GM18498 (cell line): ENCODE results near the gene PLEKHG3.

Source experiments
- ATAC-seq: cut with Tn5 transposase; IDR thresholded peaks from one replicate; pipeline ENCODE4 v1.9.1; 2021; ENCODE audit warnings: mild to moderate bottlenecking, moderate library complexity; ENCODE audit not compliant: unreplicated experiment

Gene PLEKHG3

DNA sequence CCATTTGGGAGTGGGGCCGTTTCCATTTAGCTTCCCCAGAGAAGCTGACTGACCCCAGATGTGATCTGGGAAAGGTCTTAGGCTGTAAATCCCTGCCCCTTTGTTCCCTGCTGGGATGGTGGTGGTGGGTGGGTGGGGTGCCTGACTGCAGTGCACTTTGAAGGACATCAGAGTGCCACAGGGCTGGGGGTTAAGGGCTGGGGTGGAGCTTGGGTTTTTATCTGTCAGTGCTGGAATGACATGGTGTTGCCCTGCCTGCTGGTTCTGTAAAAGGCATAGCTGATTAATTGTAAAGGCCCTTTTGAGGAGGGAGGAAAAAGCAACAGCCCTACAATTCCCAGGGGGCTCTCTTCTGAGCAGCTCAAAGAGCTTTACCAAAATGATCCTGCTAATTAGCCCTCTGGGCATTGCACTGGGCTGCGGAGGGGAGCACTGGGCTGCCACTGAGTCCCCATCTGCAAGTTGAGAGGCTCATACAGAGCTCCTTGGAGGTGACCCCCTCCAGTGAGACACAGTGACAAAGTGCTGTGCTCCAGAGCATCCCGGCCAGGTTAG is 21.1 kb downstream of the PLEKHG3 start:
- ATAC-seq, result no peak

DNA sequence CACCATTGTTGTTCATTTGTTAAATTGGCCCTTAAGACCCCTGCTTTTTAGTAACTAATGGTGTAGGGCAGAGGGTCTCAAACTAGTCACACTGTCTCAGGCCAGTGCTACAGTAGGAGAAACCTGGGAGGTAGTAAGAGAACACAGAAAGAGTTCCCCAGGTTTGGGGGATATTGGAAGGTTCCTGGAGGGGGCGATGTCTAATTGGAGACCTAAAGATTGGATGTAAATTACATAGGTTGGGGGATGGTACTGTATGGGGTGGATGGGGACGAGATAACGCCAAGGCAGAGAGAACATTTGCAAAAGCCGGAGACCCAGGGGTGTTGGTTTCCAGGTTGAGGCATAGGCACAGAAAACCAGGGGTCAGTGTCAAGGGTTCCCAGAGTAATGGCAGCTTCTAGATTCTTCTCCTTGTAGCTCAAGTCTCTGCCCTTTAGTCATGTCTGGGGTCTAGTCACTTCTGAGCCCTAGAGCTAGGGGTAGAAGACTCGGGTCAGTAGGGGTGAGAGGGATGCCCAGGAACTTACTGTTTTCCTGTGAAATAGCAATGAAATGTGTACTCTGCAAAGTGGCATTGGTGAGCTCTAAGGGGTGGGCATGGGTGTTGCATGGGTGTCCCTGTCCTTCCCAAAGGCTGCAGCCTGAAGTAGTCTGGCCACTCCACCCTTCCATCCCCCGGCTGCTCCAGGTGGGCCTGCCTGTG is 21.8 kb downstream of the PLEKHG3 start:
- no peak for ATAC-seq

DNA sequence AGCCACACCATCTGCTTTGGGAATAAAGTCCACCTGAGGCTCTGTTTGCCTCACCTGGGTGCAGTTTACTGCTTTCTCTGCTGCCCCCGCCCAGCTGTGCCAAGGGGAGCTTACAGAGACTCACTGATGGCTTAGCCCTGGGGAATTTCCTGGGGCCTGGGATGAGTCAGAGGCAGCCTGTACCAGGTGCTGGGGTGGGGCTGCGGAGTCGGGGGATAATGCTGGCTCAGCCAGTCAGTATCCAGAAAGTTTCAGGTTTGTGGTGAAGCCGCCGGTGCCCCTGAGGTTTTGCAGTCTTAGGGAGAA is 22.3 kb downstream of the PLEKHG3 start:
- ATAC-seq, result no peak

DNA sequence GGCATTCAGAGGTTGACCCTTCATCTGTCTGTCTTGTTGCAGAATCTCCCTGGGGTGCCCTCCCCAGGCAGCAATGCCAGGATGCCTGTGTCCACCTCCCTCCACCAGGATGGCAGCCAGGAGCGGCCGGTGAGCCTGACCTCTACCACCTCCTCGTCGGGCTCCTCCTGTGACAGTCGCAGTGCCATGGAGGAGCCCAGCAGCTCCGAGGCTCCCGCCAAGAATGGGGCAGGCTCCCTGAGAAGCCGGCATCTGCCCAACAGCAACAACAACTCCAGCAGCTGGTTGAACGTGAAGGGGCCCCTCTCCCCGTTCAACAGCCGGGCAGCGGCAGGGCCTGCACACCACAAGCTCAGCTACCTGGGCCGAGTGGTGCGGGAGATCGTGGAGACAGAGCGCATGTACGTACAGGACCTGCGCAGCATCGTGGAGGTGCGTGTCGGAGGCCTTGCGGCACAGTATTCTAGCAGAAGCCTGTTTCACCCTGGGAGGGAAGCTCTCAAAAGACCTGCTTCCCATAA is 23.4 kb downstream of the PLEKHG3 start:
- ATAC-seq, result no peak

DNA sequence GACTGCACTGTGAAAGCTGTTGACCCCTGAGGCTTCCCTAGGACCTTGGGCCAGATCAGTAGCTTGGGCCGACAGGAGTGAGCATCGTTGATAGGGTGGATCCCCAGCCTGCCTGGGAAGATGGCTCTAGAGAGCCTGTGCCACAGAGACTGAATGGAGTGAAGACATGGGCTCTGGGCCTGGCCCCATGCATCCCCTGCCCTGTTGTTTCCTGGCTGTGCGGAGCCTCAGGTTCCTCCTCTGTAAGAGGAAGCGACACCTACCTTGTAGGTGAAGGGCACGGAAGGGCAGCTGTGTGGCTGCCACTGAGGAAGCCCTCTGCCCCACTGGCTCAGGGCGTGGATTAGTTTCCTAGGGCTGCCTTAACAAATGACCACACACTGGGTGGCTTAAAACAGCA is 23.9 kb downstream of the PLEKHG3 start:
- no peak for ATAC-seq

DNA sequence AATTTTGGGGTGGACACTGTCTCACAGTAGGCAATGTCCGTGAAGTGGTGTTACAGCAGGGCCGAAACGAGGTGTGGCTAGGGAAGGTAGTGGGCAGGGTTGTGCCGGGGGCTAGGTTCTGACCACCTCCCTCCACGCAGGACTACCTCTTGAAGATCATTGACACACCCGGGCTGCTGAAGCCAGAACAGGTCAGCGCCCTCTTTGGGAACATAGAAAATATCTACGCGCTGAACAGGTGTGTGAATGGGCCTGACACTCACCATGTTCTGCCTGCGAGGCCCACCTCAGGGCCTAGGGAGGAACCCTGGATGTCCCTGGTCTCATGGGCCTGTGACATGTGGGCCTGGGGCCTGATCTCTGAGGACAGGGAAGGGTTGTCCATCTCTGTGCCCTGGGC is 24.6 kb downstream of the PLEKHG3 start:
- ATAC-seq, result no peak

DNA sequence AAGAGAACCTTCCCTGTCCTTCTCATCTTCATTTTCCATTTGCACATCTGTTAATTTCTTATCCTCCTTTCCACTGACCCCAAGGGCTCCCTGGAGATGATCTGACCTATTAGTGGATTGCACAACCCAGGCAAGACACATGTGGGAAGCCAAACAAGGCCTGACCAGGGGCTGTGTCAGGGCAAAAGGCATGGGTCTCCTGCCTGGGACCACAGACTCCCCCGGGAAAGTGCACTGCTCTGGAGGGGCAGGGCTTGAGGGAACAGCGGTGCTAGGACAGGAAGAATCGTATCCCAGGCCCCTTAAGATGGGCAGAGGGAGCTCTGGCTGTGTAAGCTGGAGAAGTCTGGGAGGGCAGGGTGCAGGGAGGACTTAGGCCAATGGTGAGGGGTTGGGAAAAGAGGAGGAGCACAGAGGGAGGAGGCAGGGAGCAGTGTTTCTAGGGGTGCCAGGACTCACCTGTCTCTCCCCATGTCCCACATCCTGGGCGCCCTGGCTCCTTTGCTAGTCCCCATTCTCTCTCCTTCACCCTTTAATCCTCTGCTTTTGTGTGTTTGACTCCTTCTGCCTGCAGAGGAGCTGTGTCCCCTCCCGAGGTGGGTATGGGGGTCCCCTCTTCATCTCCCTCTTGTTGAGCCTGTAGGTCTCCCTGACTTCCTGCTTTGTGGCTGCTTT is 25.3 kb downstream of the PLEKHG3 start:
- ATAC-seq, result no peak

DNA sequence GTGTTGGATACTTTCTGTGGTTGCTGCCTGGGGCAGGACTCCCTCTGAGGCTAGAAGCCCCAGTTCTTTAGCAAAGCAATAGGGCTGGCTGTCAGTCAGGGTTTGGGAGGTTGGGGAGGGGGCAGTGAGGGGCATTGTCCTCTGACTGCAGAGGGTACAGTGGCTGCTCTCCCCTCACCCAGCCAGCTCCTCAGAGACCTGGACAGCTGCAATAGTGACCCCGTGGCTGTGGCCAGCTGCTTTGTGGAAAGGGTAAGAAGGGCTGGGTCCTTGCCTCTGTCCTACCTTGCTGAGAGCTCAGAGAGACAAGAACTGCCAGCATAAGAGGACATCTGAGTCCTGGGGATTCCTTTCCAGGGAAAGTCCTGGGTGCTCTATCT is 25.8 kb downstream of the PLEKHG3 start:
- no peak for ATAC-seq

DNA sequence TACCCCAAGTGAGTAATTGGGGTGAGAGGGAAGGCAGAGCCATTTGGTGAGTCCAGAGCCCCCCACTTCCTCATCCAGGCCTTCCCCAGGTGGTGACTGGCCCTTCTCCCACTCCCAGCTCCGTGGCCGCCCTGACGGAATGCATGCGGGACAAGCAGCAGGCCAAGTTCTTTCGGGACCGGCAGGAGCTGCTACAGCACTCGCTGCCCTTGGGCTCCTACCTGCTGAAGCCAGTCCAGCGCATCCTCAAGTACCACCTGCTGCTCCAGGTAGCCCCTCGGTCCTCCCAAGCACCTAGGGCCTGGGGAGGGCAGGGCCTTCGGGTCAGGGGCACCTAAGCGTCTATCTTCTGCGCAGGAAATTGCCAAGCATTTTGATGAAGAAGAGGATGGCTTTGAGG is 26.5 kb downstream of the PLEKHG3 start:
- no peak for ATAC-seq

DNA sequence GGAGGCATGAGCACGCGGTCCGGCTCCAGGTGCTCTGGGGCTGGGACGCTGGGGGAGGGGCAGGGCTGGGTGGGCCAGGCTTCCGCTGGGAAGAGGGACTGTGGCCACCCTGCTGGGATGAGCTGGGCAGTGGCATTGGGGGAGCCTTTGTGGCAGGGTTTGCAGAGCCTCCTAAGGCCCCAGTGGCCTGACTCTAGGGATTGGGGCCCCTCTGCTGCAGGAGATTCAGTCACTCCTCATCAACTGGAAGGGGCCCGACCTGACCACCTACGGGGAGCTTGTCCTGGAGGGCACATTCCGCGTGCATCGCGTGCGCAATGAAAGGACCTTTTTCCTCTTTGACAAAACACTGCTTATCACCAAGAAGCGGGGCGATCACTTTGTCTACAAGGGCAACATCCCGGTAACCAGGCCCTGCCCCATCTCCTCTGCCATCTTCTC is 26.9 kb downstream of the PLEKHG3 start:
- no peak for ATAC-seq

DNA sequence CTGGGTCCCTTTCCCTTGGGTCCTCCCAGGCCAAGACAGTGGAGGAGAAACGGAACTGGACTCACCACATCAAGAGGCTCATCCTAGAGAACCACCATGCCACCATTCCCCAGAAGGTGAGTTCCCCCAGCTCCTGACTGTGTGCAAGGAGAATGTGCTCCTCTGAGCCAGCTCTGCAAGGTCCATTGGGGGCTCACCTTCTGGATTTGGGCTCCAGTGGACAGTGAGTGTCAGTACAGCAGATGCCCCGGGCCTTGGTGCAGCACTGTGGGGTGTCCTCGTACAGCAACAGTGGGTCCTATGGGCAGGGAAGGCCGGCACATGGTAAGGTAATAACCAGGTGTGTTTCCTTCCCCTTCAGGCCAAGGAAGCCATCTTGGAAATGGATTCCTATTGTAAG is 27.8 kb downstream of the PLEKHG3 start:
- no peak for ATAC-seq

DNA sequence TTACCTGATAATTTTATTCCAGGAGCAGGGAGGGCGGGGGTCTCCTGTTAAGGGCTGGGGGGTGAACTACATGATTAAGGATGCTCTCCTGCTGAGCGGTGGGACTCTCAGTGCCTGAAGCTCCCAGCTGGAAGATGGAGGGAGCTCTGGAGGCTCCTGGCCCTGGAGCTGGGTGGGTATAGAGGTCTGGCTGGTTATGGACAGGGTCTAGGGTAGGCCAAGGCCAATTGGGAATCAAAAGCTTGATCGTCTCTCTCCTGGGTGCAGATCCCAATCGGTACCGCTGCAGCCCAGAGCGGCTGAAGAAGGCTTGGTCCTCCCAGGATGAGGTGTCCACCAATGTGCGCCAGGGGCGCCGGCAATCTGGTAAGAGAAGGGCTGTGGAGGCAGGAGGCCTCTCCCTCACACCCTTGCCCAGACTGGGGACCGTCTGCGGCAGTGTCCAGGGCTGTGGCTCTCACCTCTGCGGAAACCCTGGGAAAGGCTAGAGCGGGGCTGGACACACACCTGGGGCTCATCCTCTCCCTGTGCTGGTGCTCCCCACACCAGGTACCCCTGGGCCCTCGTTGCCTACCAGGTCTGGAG is 28.4 kb downstream of the PLEKHG3 start:
- no peak for ATAC-seq

DNA sequence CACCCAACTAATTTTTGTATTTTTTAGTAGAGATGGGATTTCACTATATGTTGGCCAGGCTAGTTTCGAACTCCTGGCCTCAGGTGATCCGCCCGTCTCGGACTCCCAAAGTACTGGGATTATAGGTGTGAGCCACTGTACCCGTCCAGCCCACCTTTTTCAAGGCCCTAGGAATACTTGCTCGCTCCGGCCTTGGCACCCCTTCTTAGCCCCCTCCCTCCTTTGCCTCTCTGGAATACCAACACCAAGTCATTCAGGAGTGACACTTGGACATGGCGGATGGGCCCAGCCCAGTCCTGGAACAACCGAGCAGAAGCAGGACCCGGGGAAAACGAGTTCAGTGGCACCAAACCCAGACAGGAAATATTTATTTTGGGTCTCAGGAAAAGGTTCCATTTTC is 29.1 kb downstream of the PLEKHG3 start:
- no peak for ATAC-seq

DNA sequence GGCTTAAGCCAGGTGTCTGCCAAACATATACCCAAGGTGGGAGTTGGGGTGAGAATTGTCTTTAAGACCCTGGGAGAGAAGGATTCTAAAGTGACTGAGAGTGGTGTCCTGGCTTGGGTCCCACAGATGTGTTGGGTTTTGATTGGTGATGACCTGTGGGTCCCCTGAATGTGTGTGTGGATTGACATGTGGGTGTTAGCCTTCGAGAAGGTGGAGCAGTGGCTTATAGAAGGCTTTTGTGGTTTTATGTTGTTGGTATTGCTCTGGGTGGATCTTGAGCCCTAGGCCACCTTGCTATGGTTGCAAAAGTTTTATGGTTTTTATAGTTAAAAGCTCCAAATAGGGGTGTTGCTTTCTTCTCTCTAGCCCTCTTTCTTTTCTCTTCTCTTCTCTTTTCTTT is 29.7 kb downstream of the PLEKHG3 start:
- ATAC-seq, result no peak

DNA sequence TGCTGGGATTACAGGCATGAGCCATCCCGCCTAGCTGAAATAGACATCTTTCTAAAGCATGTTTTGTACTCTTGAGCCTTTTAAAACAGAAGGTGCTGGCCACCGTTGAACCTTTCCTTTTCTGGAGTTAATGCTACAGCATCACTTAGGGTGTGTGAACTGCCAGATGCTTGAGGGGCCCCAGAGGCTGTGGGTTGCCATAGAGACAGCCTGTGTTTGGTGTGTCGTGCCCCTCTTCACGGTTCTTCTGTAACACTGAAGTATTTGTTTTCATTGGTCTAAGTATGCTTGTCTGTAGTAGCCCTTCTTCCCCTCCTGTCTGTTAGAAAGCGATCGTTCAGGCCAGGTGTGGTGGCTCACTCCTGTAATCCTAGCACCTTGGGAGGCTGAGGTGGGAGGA is 30.8 kb downstream of the PLEKHG3 start:
- ATAC-seq, result no peak

DNA sequence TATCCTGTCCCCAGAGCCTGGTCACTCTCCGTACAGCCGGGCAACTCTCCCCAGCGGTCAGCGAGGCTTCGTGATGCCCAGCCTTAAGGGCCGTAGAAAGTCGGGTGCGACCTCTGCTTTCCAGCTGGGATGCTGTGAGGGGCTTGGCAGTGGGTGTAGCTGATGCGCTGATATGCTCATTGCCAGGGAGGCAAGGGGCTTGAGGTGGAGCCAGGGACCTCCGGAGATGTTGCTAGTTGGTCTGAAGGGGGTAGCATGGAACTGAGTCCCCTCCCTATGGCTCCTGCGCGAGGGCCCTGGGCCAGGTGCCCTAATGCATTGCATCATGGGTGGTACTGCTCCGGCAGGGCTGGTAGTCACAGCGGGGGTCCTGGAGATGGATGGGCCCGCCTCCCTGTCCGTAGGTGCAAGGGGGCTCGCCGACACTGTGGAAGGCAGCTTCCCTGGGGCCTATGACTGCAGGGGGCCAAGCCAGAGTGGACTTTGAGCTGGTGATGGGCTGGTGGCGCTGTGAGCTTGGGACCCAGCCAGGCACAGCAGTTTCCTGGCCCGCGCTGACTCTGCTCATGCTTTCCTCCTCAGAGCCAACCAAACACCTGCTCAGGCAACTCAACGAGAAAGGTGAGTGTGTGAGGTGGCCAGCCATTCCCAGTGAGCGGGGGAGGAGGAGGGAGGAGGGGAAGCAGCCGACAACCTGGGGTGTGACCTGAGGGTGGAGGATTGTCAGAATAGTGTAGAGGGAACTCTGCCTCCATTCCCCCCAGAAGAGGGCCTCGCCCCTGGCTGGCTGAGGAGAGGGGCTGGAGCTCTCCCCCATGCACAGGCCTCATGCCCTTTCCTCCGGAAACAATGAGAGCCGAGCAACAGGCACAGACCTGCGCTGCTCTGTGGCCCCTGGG is 32.3 kb downstream of the PLEKHG3 start:
- ATAC-seq, result no peak

DNA sequence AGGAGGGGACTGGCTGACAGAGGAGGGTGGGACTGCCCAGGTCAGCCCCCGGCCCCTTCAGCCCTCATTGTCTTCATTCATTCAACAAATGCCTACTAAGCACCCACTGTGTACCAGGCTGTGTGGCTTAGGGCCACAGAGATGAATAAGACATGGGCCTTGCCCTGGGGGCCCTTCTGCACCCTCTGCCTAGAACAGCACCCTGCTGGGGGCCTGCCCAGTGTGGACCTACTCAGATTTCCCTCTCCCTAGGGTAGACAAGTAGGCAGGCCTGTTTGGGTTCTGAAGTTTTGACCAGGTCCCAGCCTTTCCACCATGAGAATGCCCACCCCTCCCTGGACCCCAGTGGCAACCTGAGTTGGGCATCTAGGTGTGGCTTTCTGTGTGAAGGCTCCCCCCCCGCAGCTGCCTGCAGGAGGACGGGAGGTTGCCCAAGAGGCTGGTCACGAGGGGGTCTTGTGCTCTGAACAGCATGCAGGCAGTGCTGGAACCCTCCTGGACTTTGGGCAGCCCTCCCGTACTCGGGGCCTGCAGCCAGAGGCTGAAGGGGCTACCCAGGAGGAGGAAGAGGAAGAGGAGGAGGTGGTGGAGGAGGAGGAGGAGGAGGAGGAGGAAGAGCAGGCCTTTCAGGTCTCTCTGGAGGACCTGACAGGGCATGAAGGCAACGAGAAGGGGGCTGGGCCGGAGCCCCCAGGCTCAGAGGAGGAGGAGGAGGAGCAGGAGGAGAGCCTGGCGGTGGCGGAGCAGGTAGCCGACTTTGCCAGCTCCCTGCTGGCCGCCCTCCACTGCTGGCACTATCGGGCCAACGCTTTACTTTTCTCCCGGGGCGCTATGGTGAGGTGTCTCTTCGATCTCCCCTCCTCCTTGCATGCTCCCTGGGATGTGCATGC is 33.4 kb downstream of the PLEKHG3 start:
- ATAC-seq, result no peak

DNA sequence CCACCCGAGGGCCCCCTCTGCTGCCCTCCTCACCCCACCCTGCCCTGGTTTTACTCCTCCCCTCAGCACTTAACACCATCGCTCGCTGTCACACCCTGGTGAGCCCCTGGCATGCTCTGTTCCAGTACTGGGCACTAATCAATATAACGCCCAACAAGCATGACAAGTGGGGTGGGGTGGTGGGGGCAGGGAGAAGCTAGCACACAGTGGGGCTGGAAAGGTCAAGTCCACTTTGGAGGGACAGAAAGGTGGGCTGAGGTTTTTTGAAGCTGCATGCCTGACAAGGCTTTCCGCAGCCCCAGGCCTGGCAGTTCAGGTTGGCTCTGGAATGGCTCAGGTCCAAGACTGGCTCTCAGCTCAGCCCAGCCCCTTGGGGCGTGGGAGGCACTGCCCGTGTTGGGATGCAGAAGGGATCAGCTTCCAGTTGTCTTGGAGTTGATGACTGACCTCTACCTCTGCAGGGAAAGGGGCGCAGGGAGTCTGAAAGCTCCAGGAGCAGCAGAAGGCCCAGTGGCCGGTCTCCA is 34.1 kb downstream of the PLEKHG3 start:
- ATAC-seq, result no peak

DNA sequence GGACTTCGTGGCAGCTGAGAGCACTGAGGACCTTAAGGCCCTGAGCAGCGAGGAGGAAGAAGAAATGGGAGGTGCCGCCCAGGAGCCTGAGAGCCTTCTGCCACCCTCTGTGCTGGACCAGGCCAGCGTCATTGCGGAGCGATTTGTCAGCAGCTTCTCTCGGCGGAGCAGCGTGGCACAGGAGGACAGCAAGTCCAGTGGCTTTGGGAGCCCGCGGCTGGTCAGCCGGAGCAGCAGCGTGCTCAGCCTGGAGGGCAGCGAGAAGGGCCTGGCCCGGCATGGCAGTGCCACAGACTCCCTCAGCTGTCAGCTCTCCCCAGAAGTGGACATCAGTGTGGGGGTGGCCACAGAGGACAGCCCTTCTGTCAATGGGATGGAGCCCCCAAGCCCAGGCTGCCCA is 37.0 kb downstream of the PLEKHG3 start:
- no peak for ATAC-seq

DNA sequence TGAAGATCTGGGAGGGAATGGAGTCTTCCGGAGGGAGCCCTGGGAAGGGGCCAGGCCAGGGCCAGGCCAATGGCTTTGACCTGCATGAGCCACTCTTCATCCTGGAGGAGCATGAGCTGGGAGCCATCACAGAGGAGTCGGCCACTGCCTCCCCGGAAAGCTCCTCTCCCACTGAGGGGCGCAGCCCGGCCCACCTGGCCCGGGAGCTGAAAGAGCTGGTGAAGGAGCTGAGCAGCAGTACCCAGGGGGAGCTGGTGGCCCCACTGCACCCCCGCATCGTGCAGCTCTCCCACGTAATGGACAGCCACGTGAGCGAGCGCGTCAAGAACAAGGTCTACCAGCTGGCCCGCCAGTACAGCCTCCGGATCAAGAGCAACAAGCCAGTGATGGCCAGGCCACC is 37.7 kb downstream of the PLEKHG3 start:
- no peak for ATAC-seq
